Endodermal cell (in vitro differentiated cells): ENCODE measurements around the gene RBM3. TPM values are rescaled to one million over a fixed set of nuclear protein-coding genes. Genes with fewer than 3 reads are reported as not detected.

Source experiments
- DNase-seq: peaks from one replicate; pipeline ENCODE4 v3.0.0-alpha.2; 2017
- H3K27ac ChIP-seq: 2 replicates; pipeline ENCODE4 v1.5.1; 2013; ENCODE audit warnings: mild to moderate bottlenecking, low read depth, low read length, moderate library complexity
- H3K27me3 ChIP-seq: 2 replicates; pipeline ENCODE4 v1.6.1; 2013; ENCODE audit warnings: mild to moderate bottlenecking, low read length, moderate library complexity; ENCODE audit not compliant: insufficient read depth, control insufficient read depth, poor library complexity, severe bottlenecking
- H3K36me3 ChIP-seq: 2 replicates; pipeline ENCODE4 v1.7.0; 2013; ENCODE audit warnings: mild to moderate bottlenecking, low read length, moderate library complexity; ENCODE audit not compliant: control insufficient read depth, insufficient read depth
- H3K4me1 ChIP-seq: one replicate; pipeline ENCODE4 v1.7.0; 2013; ENCODE audit warnings: low read length; ENCODE audit not compliant: control insufficient read depth, insufficient read depth
- H3K4me3 ChIP-seq: 2 replicates; pipeline ENCODE4 v1.5.1; 2013; ENCODE audit warnings: mild to moderate bottlenecking, low read length, moderate library complexity
- H3K9ac ChIP-seq: 2 replicates; pipeline ENCODE4 v1.6.1; 2013; ENCODE audit warnings: mild to moderate bottlenecking, low read length, moderate library complexity; ENCODE audit not compliant: poor library complexity, severe bottlenecking; ENCODE audit errors: extremely low read depth
- H3K9me3 ChIP-seq: 2 replicates; pipeline ENCODE4 v1.6.1; 2013; ENCODE audit warnings: mild to moderate bottlenecking, low read length, moderate library complexity; ENCODE audit not compliant: control insufficient read depth
- H3K27ac Mint-ChIP-seq: 2 replicates; pipeline ENCODE4 v1.8.0; 2020; ENCODE audit warnings: mixed read lengths
- H3K27me3 Mint-ChIP-seq: 2 replicates; pipeline ENCODE4 v1.8.0; 2021; ENCODE audit warnings: mild to moderate bottlenecking, mixed read lengths; ENCODE audit not compliant: insufficient read depth
- H3K36me3 Mint-ChIP-seq: 2 replicates; pipeline ENCODE4 v1.8.0; 2020; ENCODE audit warnings: low read depth, mixed read lengths
- H3K4me1 Mint-ChIP-seq: 2 replicates; pipeline ENCODE4 v1.8.0; 2020; ENCODE audit warnings: mixed read lengths
- H3K4me3 Mint-ChIP-seq: 2 replicates; pipeline ENCODE4 v1.8.0; 2020; ENCODE audit warnings: mild to moderate bottlenecking, moderate library complexity, mixed read lengths
- H3K9me3 Mint-ChIP-seq: 2 replicates; pipeline ENCODE4 v1.8.0; 2020; ENCODE audit warnings: mild to moderate bottlenecking, mixed read lengths
- WGBS, 2 experiments: methylation state at CpG; one replicate each; pipeline versions ENCODE4 v1.1.5 to v1.1.7; 2013; ENCODE audit warnings: missing lambda C conversion rate in 2 of 2, mixed read lengths in 1 of 2; ENCODE audit not compliant: insufficient coverage in 1 of 2, insufficient read length in 1 of 2; 5-methylcytosine and 5-hydroxymethylcytosine counted together
- total RNA-seq, 2 donors: library from RNA; stranded (reverse); fragmentation: NEBNext Ultra II Directional in 1 of 2; extraction: Animal tissue kit (Norgen Biotek cat#: 25700) in 1 of 2; gene quantifications; 2 replicates in 1 of 2; 3 replicates in 1 of 2; pipeline ENCODE4 v1.2.1, GENCODE V29; 2021
- TF ChIP-seq, protein P1 (sequence below): fragments of 200-600 bp; sonication (generic); conservative IDR thresholded peaks from 2 replicates; pipeline ENCODE4 v1.5.0; 2021; ENCODE audit warnings: antibody characterized with exemption, mild to moderate bottlenecking

Gene RBM3
- total RNA-seq, 2 donors from 2014 or later: 183 to 189 TPM

DNA sequence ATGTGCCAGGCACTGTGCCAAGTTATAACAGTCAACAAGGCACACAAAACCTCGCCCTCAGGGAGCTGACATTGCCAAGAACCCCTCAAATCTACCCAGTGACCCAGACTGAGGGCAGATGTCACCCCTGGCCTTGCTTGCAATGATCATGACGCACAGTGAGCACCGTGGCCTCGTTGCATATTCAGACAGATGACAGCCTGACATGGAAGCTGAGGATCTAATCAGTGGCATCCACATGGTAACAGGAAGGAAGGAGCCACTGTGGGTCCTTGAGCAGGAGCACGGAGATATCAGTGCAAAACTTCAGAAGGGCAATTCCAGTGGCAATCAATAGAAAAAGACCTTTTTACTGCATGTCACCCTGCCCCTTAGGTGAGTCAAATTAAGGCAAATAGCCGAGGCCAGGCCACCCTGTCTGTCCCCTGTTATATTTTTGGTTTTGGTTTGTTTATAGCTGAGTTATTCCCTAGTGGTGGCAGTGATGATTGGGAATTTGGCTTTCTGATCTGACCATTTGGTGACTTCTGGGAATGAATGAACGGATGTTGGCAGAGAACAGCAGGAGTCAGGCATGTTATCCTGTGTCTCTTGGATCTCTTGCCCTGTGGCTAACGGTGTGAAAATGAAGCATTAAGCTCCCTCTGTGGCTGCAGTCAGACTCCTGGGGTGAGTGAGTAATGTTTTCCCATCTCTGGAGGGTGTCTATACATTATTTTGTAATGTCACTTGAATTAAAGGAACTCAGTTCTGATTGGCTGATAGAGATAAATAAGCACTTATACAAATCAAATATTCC is 43.5 kb downstream of the RBM3 start:
- no peak overlapping the region for H3K4me3 Mint-ChIP-seq
- Histone ChIP-seq H3K4me1 (no peaks in the 10 kb centered on the region), H3K9ac (no peak overlapping the region), H3K27ac (no peak overlapping the region), H3K4me3 (no peak overlapping the region), H3K9me3 (no peaks in the 10 kb centered on the region), H3K36me3 (no peaks in the 10 kb centered on the region), H3K27me3 (no peaks in the 10 kb centered on the region)
- no peak for DNase-seq
- TF ChIP-seq, protein P1, sequence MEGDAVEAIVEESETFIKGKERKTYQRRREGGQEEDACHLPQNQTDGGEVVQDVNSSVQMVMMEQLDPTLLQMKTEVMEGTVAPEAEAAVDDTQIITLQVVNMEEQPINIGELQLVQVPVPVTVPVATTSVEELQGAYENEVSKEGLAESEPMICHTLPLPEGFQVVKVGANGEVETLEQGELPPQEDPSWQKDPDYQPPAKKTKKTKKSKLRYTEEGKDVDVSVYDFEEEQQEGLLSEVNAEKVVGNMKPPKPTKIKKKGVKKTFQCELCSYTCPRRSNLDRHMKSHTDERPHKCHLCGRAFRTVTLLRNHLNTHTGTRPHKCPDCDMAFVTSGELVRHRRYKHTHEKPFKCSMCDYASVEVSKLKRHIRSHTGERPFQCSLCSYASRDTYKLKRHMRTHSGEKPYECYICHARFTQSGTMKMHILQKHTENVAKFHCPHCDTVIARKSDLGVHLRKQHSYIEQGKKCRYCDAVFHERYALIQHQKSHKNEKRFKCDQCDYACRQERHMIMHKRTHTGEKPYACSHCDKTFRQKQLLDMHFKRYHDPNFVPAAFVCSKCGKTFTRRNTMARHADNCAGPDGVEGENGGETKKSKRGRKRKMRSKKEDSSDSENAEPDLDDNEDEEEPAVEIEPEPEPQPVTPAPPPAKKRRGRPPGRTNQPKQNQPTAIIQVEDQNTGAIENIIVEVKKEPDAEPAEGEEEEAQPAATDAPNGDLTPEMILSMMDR: no peak
- no peaks in the 10 kb centered on the region for H3K36me3 Mint-ChIP-seq
- WGBS, 2 experiments: 83 to 100% methylated on average over 2 to 8 of the region's 8 CpGs
- peaks cover 10% of the 10 kb centered on the region for H3K4me1 Mint-ChIP-seq
- H3K9me3 Mint-ChIP-seq: peaks cover 49% of the 10 kb centered on the region
- H3K27me3 Mint-ChIP-seq: peaks cover 2% of the 10 kb centered on the region
- H3K27ac Mint-ChIP-seq: no peak overlapping the region

DNA sequence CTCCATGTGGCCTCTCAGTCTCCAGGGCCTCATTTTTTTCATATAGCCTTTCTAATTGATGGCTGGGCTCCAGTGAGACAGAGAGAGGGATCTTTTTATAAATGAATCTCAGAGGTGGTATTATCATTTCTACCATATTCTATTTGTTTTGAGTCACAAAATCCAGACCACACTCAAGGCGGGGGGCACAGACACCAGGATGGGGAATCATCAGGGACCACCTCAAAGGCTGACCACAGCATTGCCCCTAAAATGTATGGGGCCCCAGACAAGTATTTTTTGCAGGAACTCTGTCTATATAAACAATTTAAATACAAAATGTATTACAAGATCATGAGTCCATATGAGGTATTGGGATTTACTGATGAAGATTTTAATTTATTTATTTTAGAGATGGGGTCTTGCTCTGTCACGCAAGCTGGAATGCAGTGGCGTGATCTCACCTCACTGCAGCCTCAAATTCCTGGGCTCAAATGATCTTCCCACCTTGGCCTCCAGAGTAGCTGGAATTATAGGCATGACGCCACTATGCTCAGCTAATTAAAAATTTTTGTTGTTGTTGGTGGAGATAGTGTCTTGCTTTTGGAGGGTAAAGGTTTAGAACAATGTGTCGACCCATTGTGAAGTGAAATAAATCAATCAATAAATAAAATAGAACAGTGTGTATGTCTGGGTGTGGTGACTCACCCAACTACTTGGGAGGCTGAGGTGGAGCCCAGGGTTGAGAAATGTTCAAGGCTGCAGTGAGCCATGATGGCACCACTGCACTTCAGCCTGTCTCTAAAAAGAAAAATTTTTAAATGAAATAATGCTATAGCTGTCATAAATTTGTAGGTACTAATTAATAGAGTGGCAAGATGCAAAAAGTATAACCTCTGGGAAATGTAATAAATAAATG is 52.4 kb downstream of the RBM3 start:
- H3K27ac Mint-ChIP-seq: no peak overlapping the region
- peaks cover 34% of the 10 kb centered on the region for H3K9me3 Mint-ChIP-seq
- no peaks in the 10 kb centered on the region for H3K36me3 Mint-ChIP-seq
- Histone ChIP-seq H3K9ac (no peak overlapping the region), H3K27me3 (no peaks in the 10 kb centered on the region), H3K9me3 (no peaks in the 10 kb centered on the region), H3K36me3 (no peaks in the 10 kb centered on the region), H3K27ac (no peak overlapping the region), H3K4me1 (no peaks in the 10 kb centered on the region), H3K4me3 (no peak overlapping the region)
- TF ChIP-seq, protein P1: no peak
- no peak overlapping the region for H3K4me3 Mint-ChIP-seq
- H3K4me1 Mint-ChIP-seq: no peaks in the 10 kb centered on the region
- DNase-seq: no peak
- no peaks in the 10 kb centered on the region for H3K27me3 Mint-ChIP-seq
- 94% methylated on average over 4 of the region's 5 CpGs; no CpG with 5 or more reads in 1 of the 2 experiments for WGBS, 2 experiments

Other genes starting within 250 kb of the RBM3 start
- not detected for gene SSX3, start 217.8 kb upstream of the RBM3 start, total RNA-seq
- 1 to 10 TPM in 1 of 2 donors, under 1 TPM in 1; 1.00 to 1.5 TPM for gene SSX4, start 190.9 kb upstream of the RBM3 start, total RNA-seq
- 1 to 10 TPM in 1 of 2 donors, under 1 TPM in 1; 1.00 to 1.5 TPM for gene SSX4B, start 162.5 kb upstream of the RBM3 start, total RNA-seq
- gene SLC38A5, start 104.2 kb upstream of the RBM3 start, total RNA-seq: 10 to 100 TPM; 22.4 to 40.7 TPM
- 10 to 100 TPM; 47.3 to 54.3 TPM for gene FTSJ1, start 98.3 kb upstream of the RBM3 start, total RNA-seq
- gene PORCN, start 65.5 kb upstream of the RBM3 start, total RNA-seq: 10 to 100 TPM; 51.1 to 54.4 TPM
- gene EBP, start 52.7 kb upstream of the RBM3 start, total RNA-seq: 100 to 1,000 TPM; 105 to 119 TPM
- 1 to 10 TPM; 7.0 to 7.6 TPM for gene TBC1D25, start 34.8 kb upstream of the RBM3 start, total RNA-seq
- 10 to 100 TPM; 51.3 to 51.9 TPM for gene WDR13, start 23.0 kb downstream of the RBM3 start, total RNA-seq
- under 1 TPM; 0.51 to 0.84 TPM for gene WAS, start 109.3 kb downstream of the RBM3 start, total RNA-seq
- 10 to 100 TPM in 1 of 2 donors, 1 to 10 TPM in 1; 7.8 to 10.6 TPM for gene SUV39H1, start 122.2 kb downstream of the RBM3 start, total RNA-seq
- gene GLOD5, start 187.3 kb downstream of the RBM3 start, total RNA-seq: not detected
- not detected for gene GATA1, start 212.1 kb downstream of the RBM3 start, total RNA-seq
- 100 to 1,000 TPM; 121 to 135 TPM for gene HDAC6, start 227.6 kb downstream of the RBM3 start, total RNA-seq